ENCODE data around the gene KDM4B. TPM values are rescaled to one million over a fixed set of nuclear protein-coding genes. Genes with fewer than 3 reads are reported as not detected.

Gene KDM4B
- total and polyA plus RNA-seq, 2 of the 8 experiments (the other 6 are each of a cell fraction or from before 2014, with no cell fraction given) = 12.0 to 31.9 TPM

DNA sequence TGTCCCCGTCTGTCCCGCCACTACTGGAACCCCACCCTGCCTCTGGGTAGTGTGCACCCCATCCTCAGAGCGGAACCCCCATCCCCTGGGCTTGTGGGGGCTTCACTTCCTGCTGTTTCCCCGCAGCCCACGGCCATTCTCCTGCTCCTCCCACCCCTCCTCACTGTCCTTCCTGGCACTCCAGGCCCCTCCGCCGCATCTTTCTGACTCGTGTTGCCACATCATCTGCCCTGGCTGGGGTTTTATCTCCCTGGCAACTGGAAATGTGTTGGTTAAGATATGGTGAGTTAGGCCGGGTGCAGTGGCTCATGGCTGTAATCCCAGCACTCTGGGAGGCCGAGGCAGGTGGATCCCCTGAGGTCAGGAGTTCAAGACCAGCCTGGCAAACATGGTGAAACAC is 37.3 kb downstream of the KDM4B start (continued):
- no peak for TF ChIP-seq ZNF274 (IDR thresholded peaks at IDR 0.05; ENCODE audit: borderline replicate concordance, extremely low read depth, low read length)
- no peak for TF ChIP-seq EP300 (IDR thresholded peaks at IDR 0.05; ENCODE audit: borderline replicate concordance in 1 of 2, low read depth in 2 of 2, low read length in 2 of 2)
- TF ChIP-seq SIN3A (conservative IDR thresholded peaks at IDR 0.05 in 1 of 2, IDR thresholded peaks at IDR 0.05 in 1 of 2; ENCODE audit: low read depth in 1 of 2, low read length in 2 of 2) = no peak
- TF ChIP-seq, protein P1, sequence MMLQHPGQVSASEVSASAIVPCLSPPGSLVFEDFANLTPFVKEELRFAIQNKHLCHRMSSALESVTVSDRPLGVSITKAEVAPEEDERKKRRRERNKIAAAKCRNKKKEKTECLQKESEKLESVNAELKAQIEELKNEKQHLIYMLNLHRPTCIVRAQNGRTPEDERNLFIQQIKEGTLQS (IDR thresholded peaks at IDR 0.05; ENCODE audit: insufficient read depth, low read depth, low read length) = no peak
- TF ChIP-seq EGR1 (IDR thresholded peaks at IDR 0.05; ENCODE audit: borderline replicate concordance, low read depth, low read length) = no peak
